Esophagus squamous epithelium (tissue), 5 donors: ENCODE results near the gene ELFN2. TPM values are rescaled to one million over a fixed set of nuclear protein-coding genes. Genes with fewer than 3 reads are reported as not detected.

Experiments used
- DNase-seq: peaks from one replicate; lab custom pipeline; 2025; lab: John Stamatoyannopoulos, UW
- H3K27ac ChIP-seq, 4 donors: fragments of 200-600 bp; sonication (generic); one replicate each; pipeline ENCODE4 v1.5.1; 2016 to 2019; ENCODE audit warnings: mild to moderate bottlenecking in 1 of 4
- H3K27me3 ChIP-seq, 4 donors: fragments of 200-600 bp; sonication (generic); 1 replicate in 3 of 4; 2 replicates in 1 of 4; pipeline versions ENCODE4 v1.5.1 to v1.6.0; 2017 to 2021; ENCODE audit warnings: antibody characterized with exemption in 1 of 4
- H3K36me3 ChIP-seq, 3 donors: fragments of 200-600 bp; sonication (generic); one replicate each; pipeline ENCODE4 v1.5.1; 2016 to 2019
- H3K4me1 ChIP-seq, 3 donors: fragments of 200-600 bp; sonication (generic); one replicate each; pipeline ENCODE4 v1.5.1; 2017 to 2019
- H3K4me3 ChIP-seq, 4 donors: fragments of 200-600 bp; sonication (generic); 1 replicate in 3 of 4; 2 replicates in 1 of 4; pipeline ENCODE4 v1.5.1; 2016 to 2019; ENCODE audit warnings: mild to moderate bottlenecking in 2 of 4, moderate library complexity in 1 of 4
- H3K9me3 ChIP-seq, 3 donors: fragments of 200-600 bp; sonication (generic); one replicate each; pipeline ENCODE4 v1.5.1; 2016 to 2019
- POLR2A ChIP-seq, 4 donors: fragments of 450-650 bp; IDR thresholded peaks; one replicate each; pipeline ENCODE4 v1.6.1; 2017; ENCODE audit warnings: antibody characterized with exemption in 4 of 4, mild to moderate bottlenecking in 4 of 4, moderate library complexity in 3 of 4
- WGBS, 2 donors: methylation state at CpG; one replicate each; pipeline ENCODE4 v1.1.5; 2018; 5-methylcytosine and 5-hydroxymethylcytosine counted together
- intact Hi-C: fragments of 100-400 bp; cut with DNase I; formaldehyde crosslinking; loops from one replicate; pipeline ENCODE4 v1.15.0; 2022
- total RNA-seq, 4 donors: library from RNA; depleted of rRNA; stranded (reverse); fragments of >200 nt; gene quantifications; one replicate each; pipeline ENCODE4 v1.1.0, GENCODE V29; 2016
- TF ChIP-seq, protein P1 (sequence below), 6 experiments: fragments of 450-650 bp in 4 of 6; fragments of 200-600 bp in 2 of 6; sonication (generic) in 2 of 6; IDR thresholded peaks; one replicate each; pipeline ENCODE4 v1.5.1; 2016 to 2019; ENCODE audit warnings: antibody characterized with exemption in 6 of 6, mild to moderate bottlenecking in 4 of 6, moderate library complexity in 4 of 6
- donor health status: DM: yes; HTN: yes; CAD: no.

The ELFN2 gene
- total RNA-seq, 4 donors from 2014 or later, result not detected

DNA sequence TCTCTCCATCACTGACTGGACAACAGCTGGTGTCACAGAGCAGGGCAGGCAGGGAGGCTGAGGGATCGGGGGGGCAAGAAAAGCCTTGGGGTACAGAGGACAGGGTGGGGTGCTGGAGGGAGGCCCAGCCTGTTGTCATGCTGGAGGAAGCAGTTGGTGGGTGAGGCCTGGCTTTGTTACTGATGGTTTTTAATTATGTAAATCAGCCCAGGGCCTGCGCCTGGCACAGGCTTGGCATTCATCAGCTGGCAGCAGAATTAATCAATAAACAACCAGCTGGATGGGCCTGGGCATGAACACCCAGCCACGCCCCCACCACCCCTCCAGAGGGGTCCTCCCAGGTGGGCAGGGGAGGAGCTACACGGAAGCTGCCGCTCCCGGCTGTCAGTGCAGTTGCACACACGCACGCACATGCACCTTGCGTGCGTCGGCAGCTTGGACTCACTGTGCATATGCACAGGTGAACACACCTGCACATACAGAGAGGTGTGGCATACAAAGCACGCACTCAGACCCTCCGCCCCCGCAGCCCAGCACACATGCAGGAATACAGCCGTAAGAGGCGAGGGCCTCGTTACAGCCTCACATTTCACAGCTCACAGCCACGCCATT is 21.3 kb upstream of the ELFN2 start:
- TF ChIP-seq, protein P1, sequence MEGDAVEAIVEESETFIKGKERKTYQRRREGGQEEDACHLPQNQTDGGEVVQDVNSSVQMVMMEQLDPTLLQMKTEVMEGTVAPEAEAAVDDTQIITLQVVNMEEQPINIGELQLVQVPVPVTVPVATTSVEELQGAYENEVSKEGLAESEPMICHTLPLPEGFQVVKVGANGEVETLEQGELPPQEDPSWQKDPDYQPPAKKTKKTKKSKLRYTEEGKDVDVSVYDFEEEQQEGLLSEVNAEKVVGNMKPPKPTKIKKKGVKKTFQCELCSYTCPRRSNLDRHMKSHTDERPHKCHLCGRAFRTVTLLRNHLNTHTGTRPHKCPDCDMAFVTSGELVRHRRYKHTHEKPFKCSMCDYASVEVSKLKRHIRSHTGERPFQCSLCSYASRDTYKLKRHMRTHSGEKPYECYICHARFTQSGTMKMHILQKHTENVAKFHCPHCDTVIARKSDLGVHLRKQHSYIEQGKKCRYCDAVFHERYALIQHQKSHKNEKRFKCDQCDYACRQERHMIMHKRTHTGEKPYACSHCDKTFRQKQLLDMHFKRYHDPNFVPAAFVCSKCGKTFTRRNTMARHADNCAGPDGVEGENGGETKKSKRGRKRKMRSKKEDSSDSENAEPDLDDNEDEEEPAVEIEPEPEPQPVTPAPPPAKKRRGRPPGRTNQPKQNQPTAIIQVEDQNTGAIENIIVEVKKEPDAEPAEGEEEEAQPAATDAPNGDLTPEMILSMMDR (IDR thresholded peaks at IDR 0.05), result no peak
- TF ChIP-seq POLR2A (IDR thresholded peaks at IDR 0.05), result no peak
- intact Hi-C loops, result no loop called here
- Histone ChIP-seq H3K4me1 (peaks cover 0 to 6% (median 0%) of the 10 kb centered on the region in 3 donors), H3K36me3 (no peaks in the 10 kb centered on the region), H3K9me3 (peaks cover 0 to 3% (median 0%) of the 10 kb centered on the region in 3 donors), H3K27me3 (peaks cover 0 to 72% (median 0%) of the 10 kb centered on the region in 4 donors), H3K27ac (no peak overlapping the region), H3K4me3 (no peak overlapping the region)
- WGBS, 2 donors, result 18 to 58% methylated on average over 7 to 10 of the region's 18 CpGs
- DNase-seq, result no peak

DNA sequence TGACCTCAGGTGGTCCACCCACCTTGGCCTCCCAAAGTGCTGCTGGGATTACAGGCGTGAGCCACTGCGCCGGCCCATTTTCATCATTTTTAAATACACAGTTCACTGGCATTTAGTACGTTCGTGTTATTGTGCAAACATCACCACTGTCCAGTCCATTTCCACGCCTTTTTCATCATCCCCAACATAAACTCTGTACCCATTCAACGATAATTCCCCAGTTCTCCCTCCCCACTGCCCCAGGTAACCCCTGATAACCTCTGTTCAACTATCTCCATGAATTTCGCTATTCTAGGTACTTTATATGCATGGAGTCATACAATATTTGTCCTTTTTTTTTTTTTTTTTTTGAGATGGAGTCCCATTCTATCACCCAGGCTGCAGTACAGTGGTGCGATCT is 18.2 kb upstream of the ELFN2 start:
- Histone ChIP-seq H3K4me1 (peaks cover 0 to 6% (median 0%) of the 10 kb centered on the region in 3 donors), H3K4me3 (no peak overlapping the region), H3K27ac (no peak overlapping the region), H3K9me3 (peaks cover 0 to 8% (median 7%) of the 10 kb centered on the region in 3 donors), H3K36me3 (no peaks in the 10 kb centered on the region), H3K27me3 (peaks cover 0 to 85% (median 0%) of the 10 kb centered on the region in 4 donors)
- DNase-seq, result no peak
- intact Hi-C loops, result no loop called here
- WGBS, 2 donors, result 66 to 77% methylated on average over 9 of the region's 9 CpGs
- TF ChIP-seq POLR2A (IDR thresholded peaks at IDR 0.05), result no peak
- TF ChIP-seq, protein P1 (IDR thresholded peaks at IDR 0.05), result no peak

- H3K27me3 ChIP-seq, result peaks cover 0 to 80% (median 0%) of the 10 kb centered on the region in 4 donors
- 68 to 73% methylated on average over 7 of the region's 7 CpGs for WGBS, 2 donors
- no peak for DNase-seq
- peaks cover 0 to 10% (median 8%) of the 10 kb centered on the region in 3 donors for H3K9me3 ChIP-seq
- no peak overlapping the region for H3K4me3 ChIP-seq
- H3K36me3 ChIP-seq, result no peaks in the 10 kb centered on the region
- intact Hi-C loops, result no loop called here
- TF ChIP-seq POLR2A (IDR thresholded peaks at IDR 0.05), result no peak
- TF ChIP-seq, protein P1 (IDR thresholded peaks at IDR 0.05), result no peak
- H3K27ac ChIP-seq, result no peak overlapping the region
- H3K4me1 ChIP-seq, result peaks cover 0 to 6% (median 0%) of the 10 kb centered on the region in 3 donors
Measured at GRCh38 chr22:37443977-37444376, 16.7 kb upstream of the ELFN2 start.

DNA sequence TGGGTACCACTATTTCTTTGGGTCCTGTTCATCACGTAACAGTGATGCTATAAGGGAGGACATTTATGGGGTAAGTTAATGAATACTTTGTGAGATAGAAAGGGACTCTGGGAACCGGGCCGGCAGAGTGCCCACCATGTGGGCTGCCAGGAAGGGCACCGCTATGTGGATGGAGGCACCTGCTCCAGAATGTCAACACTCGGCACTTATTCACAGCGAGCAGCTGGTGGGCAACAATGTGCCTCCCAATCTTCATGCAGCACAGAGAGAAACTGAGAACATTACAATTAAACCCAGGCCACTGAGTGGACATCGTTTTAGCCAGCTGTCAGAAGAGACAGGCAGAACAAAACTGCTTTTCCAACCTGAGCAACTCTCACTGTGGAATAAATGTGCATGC is 15.8 kb upstream of the ELFN2 start:
- Histone ChIP-seq H3K27me3 (peaks cover 0 to 77% (median 0%) of the 10 kb centered on the region in 4 donors), H3K27ac (no peak overlapping the region), H3K36me3 (no peaks in the 10 kb centered on the region), H3K4me3 (no peak overlapping the region), H3K9me3 (peaks cover 0 to 10% (median 8%) of the 10 kb centered on the region in 3 donors), H3K4me1 (no peaks in the 10 kb centered on the region)
- no peak for DNase-seq
- intact Hi-C loops, result no loop called here
- TF ChIP-seq, protein P1 (IDR thresholded peaks at IDR 0.05), result no peak
- TF ChIP-seq POLR2A (IDR thresholded peaks at IDR 0.05), result no peak
- 80 to 84% methylated on average over 7 of the region's 7 CpGs for WGBS, 2 donors

- intact Hi-C loops, result no loop called here
- no peak for TF ChIP-seq POLR2A (IDR thresholded peaks at IDR 0.05)
- TF ChIP-seq, protein P1 (IDR thresholded peaks at IDR 0.05), result no peak
- 53 to 59% methylated on average over 2 of the region's 2 CpGs for WGBS, 2 donors
- no peak overlapping the region for H3K27ac ChIP-seq
- no peak for DNase-seq
- H3K9me3 ChIP-seq, result peaks cover 0 to 10% (median 8%) of the 10 kb centered on the region in 3 donors
- no peaks in the 10 kb centered on the region for H3K36me3 ChIP-seq
- peaks cover 0 to 77% (median 0%) of the 10 kb centered on the region in 4 donors for H3K27me3 ChIP-seq
- H3K4me1 ChIP-seq, result no peaks in the 10 kb centered on the region
- no peak overlapping the region for H3K4me3 ChIP-seq
Measured at GRCh38 chr22:37442537-37442936, 15.3 kb upstream of the ELFN2 start.
